ENCODE results near the gene RHOBTB3.

RHOBTB3 gene

GRCh38 chr5:95727764-95728191 lies 3.4 kb upstream of the RHOBTB3 start:
- Histone ChIP-seq H3K36me3 (ENCODE audit: control insufficient read depth in 4 of 4, insufficient read depth in 4 of 4, low read length in 3 of 4) (no peaks in the 10 kb centered on the region), H3K4me3 (ENCODE audit: control insufficient read depth in 1 of 7, extremely low read depth in 1 of 7, insufficient read depth in 4 of 7, low read depth in 2 of 7, low read length in 6 of 7) (no peak overlapping the region), H3K27ac (ENCODE audit: insufficient read depth in 1 of 2, low read depth in 1 of 2, low read length in 2 of 2, poor library complexity in 1 of 2, severe bottlenecking in 2 of 2) (peak overlapping the region in 1 of 2 experiments; percentile 40), H3K27me3 (replicated peaks in 2 of 5; ENCODE audit: control insufficient read depth in 4 of 5, insufficient read depth in 5 of 5, low read length in 4 of 5) (no peaks in the 10 kb centered on the region), H3K4me1 (ENCODE audit: control extremely low read depth in 1 of 4, control insufficient read depth in 4 of 4, insufficient read depth in 4 of 4, low read length in 3 of 4) (peaks cover 24 to 64% (median 39%) of the 10 kb centered on the region in 4 experiments), H3K9me3 (ENCODE audit: control extremely low read depth in 1 of 5, control insufficient read depth in 4 of 5, insufficient read depth in 2 of 5, low read depth in 1 of 5, low read length in 4 of 5) (no peaks in the 10 kb centered on the region)
- ChIA-PET CTCF (interaction anchor here (0.8 to 1.4 kb wide), 3 partner anchors 41 to 81 kb away, joined by 3 read pairs; partner anchors contain the start of gene RFESD), POLR2A (no interaction called here)
- DNase-seq = no peak
- WGBS (ENCODE audit: insufficient coverage) = 100% methylated on average over 1 of the region's 2 CpGs

GRCh38 chr5:95728494-95729114 lies 2.5 kb upstream of the RHOBTB3 start:
- ChIA-PET POLR2A (no interaction called here), CTCF (interaction anchor here (0.7 to 0.8 kb wide), 2 partner anchors 53 to 82 kb away, joined by 3 read pairs; partner anchors contain the start of gene RFESD)
- Histone ChIP-seq H3K27ac (ENCODE audit: insufficient read depth in 1 of 2, low read depth in 1 of 2, low read length in 2 of 2, poor library complexity in 1 of 2, severe bottlenecking in 2 of 2) (peak overlapping the region in 1 of 2 experiments; percentile 84), H3K4me3 (ENCODE audit: control insufficient read depth in 1 of 7, extremely low read depth in 1 of 7, insufficient read depth in 4 of 7, low read depth in 2 of 7, low read length in 6 of 7) (peak overlapping the region in 1 of 7 experiments; percentile 96), H3K4me1 (ENCODE audit: control extremely low read depth in 1 of 4, control insufficient read depth in 4 of 4, insufficient read depth in 4 of 4, low read length in 3 of 4) (peaks cover 23 to 57% (median 33%) of the 10 kb centered on the region in 4 experiments), H3K36me3 (ENCODE audit: control insufficient read depth in 4 of 4, insufficient read depth in 4 of 4, low read length in 3 of 4) (peaks cover 0 to 2% (median 0%) of the 10 kb centered on the region in 4 experiments), H3K27me3 (replicated peaks in 2 of 5; ENCODE audit: control insufficient read depth in 4 of 5, insufficient read depth in 5 of 5, low read length in 4 of 5) (no peaks in the 10 kb centered on the region), H3K9me3 (ENCODE audit: control extremely low read depth in 1 of 5, control insufficient read depth in 4 of 5, insufficient read depth in 2 of 5, low read depth in 1 of 5, low read length in 4 of 5) (no peaks in the 10 kb centered on the region)
- DNase-seq = no peak
- WGBS (ENCODE audit: insufficient coverage) = 59% methylated on average over 3 of the region's 3 CpGs

- Histone ChIP-seq H3K27me3 (replicated peaks in 2 of 5; ENCODE audit: control insufficient read depth in 4 of 5, insufficient read depth in 5 of 5, low read length in 4 of 5) (no peaks in the 10 kb centered on the region), H3K27ac (ENCODE audit: insufficient read depth in 1 of 2, low read depth in 1 of 2, low read length in 2 of 2, poor library complexity in 1 of 2, severe bottlenecking in 2 of 2) (peak overlapping the region in 1 of 2 experiments; percentile 84), H3K9me3 (ENCODE audit: control extremely low read depth in 1 of 5, control insufficient read depth in 4 of 5, insufficient read depth in 2 of 5, low read depth in 1 of 5, low read length in 4 of 5) (no peaks in the 10 kb centered on the region), H3K36me3 (ENCODE audit: control insufficient read depth in 4 of 4, insufficient read depth in 4 of 4, low read length in 3 of 4) (peaks cover 0 to 3% (median 0%) of the 10 kb centered on the region in 4 experiments), H3K4me1 (ENCODE audit: control extremely low read depth in 1 of 4, control insufficient read depth in 4 of 4, insufficient read depth in 4 of 4, low read length in 3 of 4) (peaks cover 21 to 53% (median 33%) of the 10 kb centered on the region in 4 experiments), H3K4me3 (ENCODE audit: control insufficient read depth in 1 of 7, extremely low read depth in 1 of 7, insufficient read depth in 4 of 7, low read depth in 2 of 7, low read length in 6 of 7) (peak overlapping the region in 1 of 7 experiments; percentile 96)
- POLR2A ChIA-PET = interaction anchor here (0.6 kb wide), 1 partner anchor 30 kb away, joined by 4 read pairs; no protein-coding TSS in a partner anchor
- no peak for DNase-seq
- 95% methylated on average over 4 of the region's 8 CpGs for WGBS (ENCODE audit: insufficient coverage)
- CTCF ChIA-PET = interaction anchor here (0.7 to 2.1 kb wide), 3 partner anchors 33 to 118 kb away, joined by 3 to 5 read pairs (median 3); no protein-coding TSS in a partner anchor
Measured at GRCh38 chr5:95729115-95730010, 1.8 kb upstream of the RHOBTB3 start.

GRCh38 chr5:95730011-95730700 lies 980 bp upstream of the RHOBTB3 start:
- WGBS (ENCODE audit: insufficient coverage) = 23% methylated on average over 2 of the region's 11 CpGs
- H3K4me1 ChIP-seq (ENCODE audit: control extremely low read depth in 1 of 4, control insufficient read depth in 4 of 4, insufficient read depth in 4 of 4, low read length in 3 of 4) = peaks cover 19 to 47% (median 30%) of the 10 kb centered on the region in 4 experiments

GRCh38 chr5:95731571-95732554 lies 727 bp downstream of the RHOBTB3 start:
- H3K27ac ChIP-seq (ENCODE audit: insufficient read depth in 1 of 2, low read depth in 1 of 2, low read length in 2 of 2, poor library complexity in 1 of 2, severe bottlenecking in 2 of 2) = peak overlapping the region in 1 of 2 experiments; percentile 84
- H3K4me1 ChIP-seq (ENCODE audit: control extremely low read depth in 1 of 4, control insufficient read depth in 4 of 4, insufficient read depth in 4 of 4, low read length in 3 of 4) = peaks cover 14 to 36% (median 23%) of the 10 kb centered on the region in 4 experiments
- ChIA-PET POLR2A (interaction anchor here (1.4 kb wide), 1 partner anchor 85 kb away, joined by 3 read pairs; the partner anchor contains the start of gene RFESD), CTCF (interaction anchor here (1.0 to 3.1 kb wide), 10 partner anchors 10 to 68 kb away, joined by 3 to 13 read pairs (median 5); no protein-coding TSS in a partner anchor)
- H3K4me3 ChIP-seq (ENCODE audit: control insufficient read depth in 1 of 7, extremely low read depth in 1 of 7, insufficient read depth in 4 of 7, low read depth in 2 of 7, low read length in 6 of 7) = peak overlapping the region; percentile 69 to 96 (median 86)
- DNase-seq = peak; percentile 42 to 73 (median 62)
- WGBS (ENCODE audit: insufficient coverage) = under 1% methylated on average over 57 of the region's 64 CpGs
- H3K36me3 ChIP-seq (ENCODE audit: control insufficient read depth in 4 of 4, insufficient read depth in 4 of 4, low read length in 3 of 4) = peaks cover 0 to 8% (median 0%) of the 10 kb centered on the region in 4 experiments
- H3K27me3 ChIP-seq (replicated peaks in 2 of 5; ENCODE audit: control insufficient read depth in 4 of 5, insufficient read depth in 5 of 5, low read length in 4 of 5) = no peaks in the 10 kb centered on the region
- no peaks in the 10 kb centered on the region for H3K9me3 ChIP-seq (ENCODE audit: control extremely low read depth in 1 of 5, control insufficient read depth in 4 of 5, insufficient read depth in 2 of 5, low read depth in 1 of 5, low read length in 4 of 5)

More at GRCh38 chr5:95730011-95730700, 980 bp upstream of the RHOBTB3 start:
- H3K4me3 ChIP-seq (ENCODE audit: control insufficient read depth in 1 of 7, extremely low read depth in 1 of 7, insufficient read depth in 4 of 7, low read depth in 2 of 7, low read length in 6 of 7) = peak overlapping the region in 6 of 7 experiments; percentile 69 to 96 (median 88)
- H3K36me3 ChIP-seq (ENCODE audit: control insufficient read depth in 4 of 4, insufficient read depth in 4 of 4, low read length in 3 of 4) = peaks cover 0 to 8% (median 0%) of the 10 kb centered on the region in 4 experiments
- DNase-seq = no peak
- peak overlapping the region in 1 of 2 experiments; percentile 84 for H3K27ac ChIP-seq (ENCODE audit: insufficient read depth in 1 of 2, low read depth in 1 of 2, low read length in 2 of 2, poor library complexity in 1 of 2, severe bottlenecking in 2 of 2)
- CTCF ChIA-PET = interaction anchor here (0.7 to 2.4 kb wide), 10 partner anchors 8 to 118 kb away, joined by 3 to 10 read pairs (median 4); no protein-coding TSS in a partner anchor
- no peaks in the 10 kb centered on the region for H3K9me3 ChIP-seq (ENCODE audit: control extremely low read depth in 1 of 5, control insufficient read depth in 4 of 5, insufficient read depth in 2 of 5, low read depth in 1 of 5, low read length in 4 of 5)
- POLR2A ChIA-PET = interaction anchor here (0.6 to 1.4 kb wide), 2 partner anchors 29 to 83 kb away, joined by 3 to 4 read pairs; partner anchors contain the start of gene RFESD
- H3K27me3 ChIP-seq (replicated peaks in 2 of 5; ENCODE audit: control insufficient read depth in 4 of 5, insufficient read depth in 5 of 5, low read length in 4 of 5) = no peaks in the 10 kb centered on the region

Measured in common myeloid progenitor, CD34-positive (primary cell).